GM12865 (cell line): Measurements from ENCODE around the gene KCNJ14.
A peak's percentile ranks its signal among the peaks of the same experiment; 100 is the strongest.

Experiments
- DNase-seq: peaks from one replicate; pipeline ENCODE4 v3.0.0; 2010; ENCODE audit warnings: low read depth
- H3K4me3 ChIP-seq: 2 replicates; pipeline ENCODE4 v1.5.1; 2011; ENCODE audit warnings: mild to moderate bottlenecking, low read depth, low read length, control low read depth
- CTCF ChIP-seq: IDR thresholded peaks from 2 replicates; pipeline ENCODE4 v1.5.1; 2011; ENCODE audit warnings: low read length, control low read depth, low read depth, inconsistent platforms; ENCODE audit not compliant: insufficient read depth; ENCODE audit errors: missing control alignments

KCNJ14 gene

GRCh38 chr19:48476176-48476575, 20.8 kb downstream of the KCNJ14 start:
- no peak for DNase-seq
- no peak for TF ChIP-seq CTCF
- no peak overlapping the region for H3K4me3 ChIP-seq

GRCh38 chr19:48477067-48477685, 21.8 kb downstream of the KCNJ14 start:
- TF ChIP-seq CTCF, result no peak
- no peak for DNase-seq
- no peak overlapping the region for H3K4me3 ChIP-seq

- no peak for TF ChIP-seq CTCF
- H3K4me3 ChIP-seq, result no peak overlapping the region
- DNase-seq, result no peak
These were observed 22.4 kb downstream of the KCNJ14 start for GRCh38 chr19:48477698-48478338.

GRCh38 chr19:48478339-48479256, 23.2 kb downstream of the KCNJ14 start:
- DNase-seq, result no peak
- no peak for TF ChIP-seq CTCF
- H3K4me3 ChIP-seq, result no peak overlapping the region

- no peak for TF ChIP-seq CTCF
- no peak for DNase-seq
- no peak overlapping the region for H3K4me3 ChIP-seq
These were observed 24.3 kb downstream of the KCNJ14 start for GRCh38 chr19:48479686-48480085.

DNA sequence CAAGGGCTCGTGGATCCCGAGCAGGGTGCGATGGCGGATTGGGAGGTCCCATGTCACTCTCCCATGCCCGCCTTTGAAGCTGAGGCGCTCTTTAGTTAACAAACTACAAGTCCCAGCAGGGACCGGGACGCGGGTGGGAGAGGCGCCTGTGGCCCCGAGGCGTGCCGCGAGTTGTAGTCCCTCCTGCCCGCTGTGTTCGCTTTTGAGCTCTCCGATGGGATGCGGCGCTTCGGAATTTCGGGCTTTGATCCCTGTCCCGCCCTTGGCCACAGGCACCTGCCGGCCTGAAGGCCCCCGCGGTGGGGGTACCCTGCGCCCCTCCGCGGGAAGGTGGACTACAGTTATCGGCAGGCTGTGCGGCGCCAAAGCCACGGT, 24.8 kb downstream of the KCNJ14 start:
- H3K4me3 ChIP-seq, result peak overlapping the region; percentile 54
- no peak for DNase-seq
- TF ChIP-seq CTCF, result no peak
